ENCODE measurements around the gene SCD.

Gene SCD

DNA sequence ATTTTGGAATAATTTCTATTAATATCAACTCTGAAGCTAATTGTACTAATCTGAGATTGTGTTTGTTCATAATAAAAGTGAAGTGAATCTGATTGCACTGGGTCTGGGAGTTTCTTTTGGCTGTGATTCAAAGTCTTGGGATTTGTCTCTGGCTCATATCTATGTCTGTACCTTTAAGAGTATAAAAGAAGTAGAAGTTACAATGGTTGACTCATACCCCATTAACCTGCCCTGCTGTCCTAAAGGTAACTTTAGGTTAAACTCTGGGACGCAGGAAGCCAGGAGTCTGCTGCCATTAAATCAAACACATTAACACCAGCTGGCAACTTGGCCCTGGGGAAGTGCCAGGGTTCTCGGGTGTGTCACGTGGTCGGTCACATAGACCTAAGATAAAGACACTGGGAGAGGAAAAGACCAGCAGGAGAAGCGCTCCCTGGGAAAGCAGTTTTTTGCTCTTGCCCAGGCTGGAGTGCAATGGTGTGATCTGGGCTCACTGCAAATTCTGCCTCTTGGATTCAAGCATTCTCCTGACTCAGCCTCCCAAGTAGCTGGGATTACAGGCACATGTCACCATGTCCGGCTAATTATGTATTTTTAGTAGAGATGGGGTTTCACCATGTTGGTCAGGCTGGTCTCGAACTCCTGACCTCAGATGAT is 17.8 kb downstream of the SCD start:
- no peak for TF ChIP-seq CTCF (conservative IDR thresholded peaks at IDR 0.05)
- H3K27ac ChIP-seq = peak overlapping the region; percentile 75

- no peak for TF ChIP-seq CTCF (conservative IDR thresholded peaks at IDR 0.05)
- no peak overlapping the region for H3K27ac ChIP-seq
Observed at GRCh38 chr10:100368721-100369120, 21.7 kb downstream of the SCD start.

GRCh38 chr10:100370714-100371481 is 23.9 kb downstream of the SCD start:
- no peak for TF ChIP-seq CTCF (conservative IDR thresholded peaks at IDR 0.05)
- peak overlapping the region; percentile 10; the same call in 1 of the 2 replicates for H3K27ac ChIP-seq

DNA sequence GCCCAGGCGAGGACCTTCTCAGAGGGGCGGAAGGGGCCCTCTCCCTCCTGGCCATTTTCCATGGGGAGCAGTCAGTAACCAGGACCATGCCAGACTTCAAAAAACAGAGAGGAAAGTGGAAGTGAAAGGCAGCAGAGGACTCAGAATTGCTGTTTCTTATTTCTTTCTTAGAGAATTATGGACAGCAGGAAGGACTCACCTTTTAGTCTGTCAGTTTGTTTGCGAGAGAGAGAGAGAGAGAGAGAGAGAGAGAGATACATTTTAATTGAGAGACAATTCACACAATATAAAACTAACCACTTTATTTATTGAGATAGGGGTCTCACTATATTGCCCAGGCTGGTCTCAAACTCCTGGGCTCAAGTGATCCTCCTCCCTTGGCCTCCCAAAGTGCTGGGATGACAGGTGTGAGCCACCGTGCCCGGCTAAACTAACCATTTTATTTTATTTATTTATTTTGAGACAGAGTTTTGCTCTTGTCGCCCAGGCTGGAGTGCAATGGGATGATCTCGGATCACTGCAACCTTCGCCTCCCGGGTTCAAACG is 24.5 kb downstream of the SCD start:
- peak overlapping the region; percentile 10; the same call in 1 of the 2 replicates for H3K27ac ChIP-seq
- TF ChIP-seq CTCF (conservative IDR thresholded peaks at IDR 0.05) = no peak

DNA sequence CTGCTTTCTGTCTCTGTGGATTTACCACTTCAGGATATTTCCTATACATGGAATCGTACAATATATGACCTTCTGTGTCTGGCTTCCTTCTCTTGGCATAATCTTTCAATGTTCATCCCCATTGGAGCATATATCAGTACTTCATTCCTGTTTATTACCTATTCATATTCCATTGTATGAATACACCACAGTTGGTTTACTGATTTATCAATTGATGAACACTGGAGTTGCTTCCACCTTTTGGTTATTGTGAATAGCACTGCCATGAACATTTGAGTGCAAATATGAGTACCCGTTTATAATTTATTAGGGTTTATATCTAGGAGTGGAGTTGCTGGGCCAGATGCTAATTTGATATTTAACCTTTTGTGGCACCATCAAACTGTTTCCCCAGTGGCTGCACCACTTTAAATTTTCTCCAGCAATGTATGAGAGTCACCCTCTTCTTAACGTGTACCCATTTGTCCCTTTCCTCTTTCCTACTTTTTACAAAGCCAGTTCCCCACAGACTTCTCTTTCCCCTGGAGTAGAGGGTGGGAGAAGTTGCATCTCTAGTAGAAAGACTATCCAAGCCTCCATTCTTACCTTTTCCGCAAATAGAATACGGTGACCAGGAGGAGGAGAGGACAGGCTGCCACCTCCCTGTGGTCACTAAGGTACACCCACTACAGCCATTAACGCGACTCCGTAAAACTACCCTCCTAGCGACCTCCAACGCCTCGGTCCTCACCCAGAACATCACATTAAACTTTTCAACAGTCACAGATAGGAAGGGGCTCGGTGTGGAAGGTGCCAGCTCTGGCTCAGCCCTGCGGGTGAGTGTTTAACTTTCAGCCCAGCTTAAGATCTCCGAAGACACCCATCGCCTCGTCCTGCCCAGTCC is 25.6 kb downstream of the SCD start:
- peak overlapping the region; percentile 99 for H3K27ac ChIP-seq
- TF ChIP-seq CTCF (conservative IDR thresholded peaks at IDR 0.05) = no peak

DNA sequence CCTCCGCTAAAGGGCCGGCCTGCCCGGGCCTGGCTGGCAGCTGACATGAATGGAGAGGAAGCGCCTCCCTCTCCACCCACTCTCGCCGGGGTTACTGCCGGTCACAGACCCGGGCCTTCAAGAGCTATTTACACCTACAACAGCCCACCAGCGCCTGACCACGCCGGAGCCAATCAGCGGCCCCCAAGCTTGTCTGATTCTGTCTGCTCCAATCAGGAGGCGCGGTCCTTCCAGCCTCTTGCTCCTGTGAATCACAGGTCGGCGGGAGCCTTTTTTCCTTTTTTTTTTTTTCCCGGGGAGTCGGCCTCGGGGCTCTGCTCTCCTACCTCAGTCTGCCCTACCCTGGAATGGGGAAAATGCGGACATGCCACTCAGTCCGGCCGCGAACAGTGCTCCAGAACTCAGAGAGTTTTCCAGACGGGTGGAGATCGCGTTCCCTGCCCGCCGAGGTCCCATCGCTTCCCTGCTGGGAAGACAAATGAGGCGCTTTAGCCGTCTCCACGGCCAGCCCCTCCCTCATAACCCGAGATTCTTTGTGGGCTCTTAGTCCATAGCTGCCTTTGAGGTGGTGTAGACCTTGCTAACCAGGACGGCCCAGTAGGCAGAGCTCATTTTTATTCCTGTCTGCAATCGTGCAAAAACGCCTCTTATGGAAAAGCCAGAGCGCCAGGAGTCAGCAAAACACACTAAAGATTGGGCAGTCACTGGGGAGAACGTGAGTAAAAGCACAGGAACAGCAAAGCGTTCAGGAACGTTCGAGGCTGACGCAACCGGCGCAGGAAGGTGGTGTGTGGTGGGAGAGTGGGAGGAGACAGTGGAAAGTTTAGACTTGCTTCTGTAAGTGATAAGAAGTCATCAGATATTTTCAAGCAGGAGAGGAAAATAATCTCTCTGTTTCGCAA is 26.5 kb downstream of the SCD start:
- H3K27ac ChIP-seq = peak overlapping the region; percentile 99

More for the DNA sequence above, 26.5 kb downstream of the SCD start:
- no peak for TF ChIP-seq CTCF (conservative IDR thresholded peaks at IDR 0.05)
